IgD-negative memory B cell (primary cell): ENCODE results near the gene DNAAF9. TPM values are rescaled to one million over a fixed set of nuclear protein-coding genes. Genes with fewer than 3 reads are reported as not detected.

ENCODE experiments used
- H3K27ac Mint-ChIP-seq, 3 donors: one replicate each; pipeline ENCODE4 v1.8.0; 2020 to 2022; ENCODE audit warnings: mild to moderate bottlenecking in 3 of 3, mixed read lengths in 3 of 3, moderate library complexity in 1 of 3
- H3K27me3 Mint-ChIP-seq: one replicate; pipeline ENCODE4 v1.8.0; 2021; ENCODE audit warnings: mixed read lengths
- H3K36me3 Mint-ChIP-seq: one replicate; pipeline ENCODE4 v1.8.0; 2020; ENCODE audit warnings: mild to moderate bottlenecking, mixed read lengths
- H3K4me1 Mint-ChIP-seq, 3 donors: one replicate each; pipeline ENCODE4 v1.8.0; 2020 to 2022; ENCODE audit warnings: mixed read lengths in 3 of 3, mild to moderate bottlenecking in 1 of 3
- H3K4me3 Mint-ChIP-seq, 4 donors: one replicate each; pipeline ENCODE4 v1.8.0; 2020 to 2022; ENCODE audit warnings: mild to moderate bottlenecking in 4 of 4, mixed read lengths in 4 of 4, moderate library complexity in 3 of 4
- H3K9me3 Mint-ChIP-seq, 3 donors: one replicate each; pipeline ENCODE4 v1.8.0; 2020 to 2021; ENCODE audit warnings: mixed read lengths in 3 of 3, mild to moderate bottlenecking in 1 of 3
- polyA plus RNA-seq: library from polyadenylated mRNA; unstranded; fragments of 300-500 nt; fragmentation: Illumina TruSeq; gene quantifications from one replicate; pipeline ENCODE4 v1.2.3, GENCODE V29; 2021

Gene DNAAF9
- polyA plus RNA-seq, 1 donor from 2014 or later = 0.97 TPM

GRCh38 chr20:3367089-3367488, 40.4 kb downstream of the DNAAF9 start:
- H3K4me1 Mint-ChIP-seq = no peaks in the 10 kb centered on the region
- H3K4me3 Mint-ChIP-seq = no peak overlapping the region
- no peak overlapping the region for H3K27ac Mint-ChIP-seq

GRCh38 chr20:3364323-3365013, 43.0 kb downstream of the DNAAF9 start:
- Mint-ChIP-seq H3K9me3 (no peaks in the 10 kb centered on the region), H3K27ac (no peak overlapping the region), H3K27me3 (no peaks in the 10 kb centered on the region), H3K4me3 (no peak overlapping the region), H3K36me3 (peaks cover 7% of the 10 kb centered on the region), H3K4me1 (no peaks in the 10 kb centered on the region)

More at GRCh38 chr20:3367089-3367488, 40.4 kb downstream of the DNAAF9 start:
- Mint-ChIP-seq H3K27me3 (no peaks in the 10 kb centered on the region), H3K36me3 (peaks cover 12% of the 10 kb centered on the region), H3K9me3 (no peaks in the 10 kb centered on the region)

GRCh38 chr20:3360752-3361151, 46.7 kb downstream of the DNAAF9 start:
- Mint-ChIP-seq H3K4me1 (no peaks in the 10 kb centered on the region), H3K9me3 (no peaks in the 10 kb centered on the region), H3K27ac (peak overlapping the region in 1 of 3 donors; percentile 2), H3K4me3 (no peak overlapping the region), H3K27me3 (no peaks in the 10 kb centered on the region), H3K36me3 (peaks cover 7% of the 10 kb centered on the region)

GRCh38 chr20:3358676-3359340, 48.7 kb downstream of the DNAAF9 start:
- no peaks in the 10 kb centered on the region for H3K27me3 Mint-ChIP-seq
- no peaks in the 10 kb centered on the region for H3K4me1 Mint-ChIP-seq
- no peak overlapping the region for H3K27ac Mint-ChIP-seq
- no peak overlapping the region for H3K4me3 Mint-ChIP-seq
- peaks cover 7% of the 10 kb centered on the region for H3K36me3 Mint-ChIP-seq
- no peaks in the 10 kb centered on the region for H3K9me3 Mint-ChIP-seq

Other genes starting within 250 kb of the DNAAF9 start
- 13.6 TPM for gene FASTKD5, start 247.8 kb downstream of the DNAAF9 start, polyA plus RNA-seq
- 6.9 TPM for gene UBOX5, start 247.8 kb downstream of the DNAAF9 start, polyA plus RNA-seq
- 0.45 TPM for gene LZTS3, start 234.1 kb downstream of the DNAAF9 start, polyA plus RNA-seq
- 52.1 TPM for gene DDRGK1, start 203.0 kb downstream of the DNAAF9 start, polyA plus RNA-seq
- 49.3 TPM for gene ITPA, start 198.2 kb downstream of the DNAAF9 start, polyA plus RNA-seq
- gene SLC4A11, start 168.5 kb downstream of the DNAAF9 start, polyA plus RNA-seq = not detected
- 7.7 TPM for gene ATRN, start 63.3 kb upstream of the DNAAF9 start, polyA plus RNA-seq